GM19324 (cell line): Measurements from ENCODE around the gene DAB1.
"Not testable (repeated sequence)": the region's sequence is repeated elsewhere in the genome, so short reads cannot be mapped to it uniquely, and the experiment has no call there.

Experiments used
- ATAC-seq: cut with Tn5 transposase; IDR thresholded peaks from one replicate; pipeline ENCODE4 v1.9.1; 2021; ENCODE audit warnings: mild to moderate bottlenecking, moderate library complexity; ENCODE audit not compliant: unreplicated experiment, low FRiP score

The DAB1 gene

DNA sequence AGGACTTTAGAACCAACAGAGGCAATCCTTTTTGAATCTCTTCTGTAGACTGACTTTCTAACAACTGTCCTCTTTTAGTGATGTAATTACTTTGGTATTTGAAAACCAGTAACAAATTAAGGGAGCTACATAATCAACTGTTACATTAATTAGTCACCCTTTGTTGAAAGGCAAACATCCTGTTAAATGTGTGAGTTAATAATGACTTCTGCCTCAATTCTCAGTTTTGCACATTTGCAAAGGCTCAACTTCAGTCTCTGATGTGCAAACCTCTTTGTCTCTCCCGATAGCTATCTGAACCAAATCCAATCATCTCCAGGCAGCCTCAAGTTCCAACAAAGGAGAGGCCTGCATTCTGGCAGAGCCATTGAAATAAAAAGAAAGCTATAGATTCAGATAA lies 322.7 kb downstream of the DAB1 start:
- no peak for ATAC-seq

DNA sequence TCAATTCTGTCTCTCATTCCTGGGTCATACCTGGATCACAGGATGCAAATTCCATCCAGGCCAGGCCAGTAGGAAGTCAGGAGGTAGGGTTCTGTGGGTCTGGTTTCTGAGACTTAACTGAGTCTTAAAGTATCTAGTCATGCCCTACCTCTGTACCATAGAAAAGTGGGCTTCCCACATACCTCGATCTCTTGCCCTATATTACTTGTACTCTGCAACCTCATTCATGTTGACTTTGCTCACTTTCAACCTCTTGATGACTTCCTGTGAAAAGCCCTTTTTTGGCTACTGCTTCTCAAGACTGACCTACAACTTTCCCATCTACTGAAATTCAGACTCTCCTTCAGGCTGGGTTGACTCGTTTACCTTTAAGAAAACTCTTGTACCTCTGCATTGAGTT lies 329.1 kb downstream of the DAB1 start:
- ATAC-seq = no peak

DNA sequence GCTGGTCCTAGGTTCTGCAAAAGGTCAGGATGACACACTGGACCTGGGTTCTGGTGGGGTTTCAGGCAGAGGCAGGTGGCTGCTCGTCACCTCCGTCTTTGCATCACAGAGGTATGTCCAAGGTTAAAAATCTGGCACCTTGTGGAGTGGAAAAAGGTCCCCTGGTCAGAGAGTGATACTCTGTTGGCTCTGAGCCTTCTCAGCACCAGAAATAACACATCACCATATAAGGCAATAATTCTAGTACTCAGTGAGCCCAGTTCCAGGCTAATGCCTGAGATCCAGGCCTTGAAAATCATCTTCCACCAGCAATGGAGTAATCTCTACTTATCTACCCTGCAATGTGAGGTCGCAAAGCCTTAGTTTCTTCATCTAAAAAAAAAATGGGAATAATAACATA lies 330.7 kb downstream of the DAB1 start:
- ATAC-seq = no peak

DNA sequence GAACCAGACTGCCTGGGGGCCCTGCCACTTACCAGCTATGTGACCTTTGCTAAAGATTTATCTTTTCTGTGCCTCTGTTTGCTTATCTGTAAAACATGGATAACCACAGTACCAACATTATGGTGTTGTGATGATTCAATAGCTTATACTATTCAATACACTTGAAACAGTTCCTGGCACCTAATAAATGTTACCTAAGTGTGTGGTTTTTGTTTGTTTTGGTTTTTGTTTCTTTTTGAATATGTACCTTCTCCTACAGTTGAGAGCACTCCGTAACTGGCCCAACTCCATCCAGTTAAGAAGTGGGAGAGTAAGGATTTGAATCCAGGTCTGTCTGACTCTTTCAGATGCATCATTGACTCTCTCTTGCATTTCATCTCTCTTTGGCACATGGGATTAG lies 332.2 kb downstream of the DAB1 start:
- ATAC-seq = no peak

DNA sequence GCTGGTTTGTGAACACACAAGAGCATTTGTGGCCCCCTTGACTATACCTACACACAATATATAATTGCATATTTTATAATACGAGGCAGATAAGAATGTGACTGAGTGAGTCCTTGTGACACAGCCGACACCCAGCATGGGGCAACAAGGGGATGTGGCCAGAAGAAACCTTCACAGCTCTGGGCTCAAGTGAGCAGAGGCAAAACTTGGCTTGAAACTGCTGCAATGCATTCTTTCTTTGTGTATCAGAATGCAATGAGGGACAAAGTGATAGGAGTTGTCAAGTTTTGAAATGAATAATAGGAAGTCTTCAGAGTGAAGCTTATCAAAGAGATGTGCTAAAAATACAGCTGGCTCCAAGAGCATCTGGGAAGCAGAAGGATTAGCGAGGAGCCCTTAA lies 334.0 kb downstream of the DAB1 start:
- ATAC-seq = no peak

DNA sequence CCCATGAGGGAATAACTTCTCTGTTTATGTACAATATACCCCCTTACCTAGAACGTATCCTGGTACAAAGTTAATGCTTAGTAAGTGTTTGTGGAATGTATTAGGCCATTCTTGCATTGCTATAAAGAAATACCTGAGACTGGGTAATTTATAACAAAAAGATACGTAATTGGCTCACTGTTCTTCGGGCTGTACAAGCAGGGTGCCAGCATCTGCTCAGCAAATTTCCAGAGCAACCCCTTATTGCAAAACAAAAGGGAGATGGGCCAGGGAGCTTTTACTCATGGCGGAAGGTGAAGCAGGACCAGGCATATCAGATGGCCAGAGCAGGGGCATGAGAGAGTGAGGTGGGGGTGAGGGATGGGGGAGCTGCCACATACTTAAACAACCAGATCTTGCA lies 334.6 kb downstream of the DAB1 start:
- no peak for ATAC-seq

DNA sequence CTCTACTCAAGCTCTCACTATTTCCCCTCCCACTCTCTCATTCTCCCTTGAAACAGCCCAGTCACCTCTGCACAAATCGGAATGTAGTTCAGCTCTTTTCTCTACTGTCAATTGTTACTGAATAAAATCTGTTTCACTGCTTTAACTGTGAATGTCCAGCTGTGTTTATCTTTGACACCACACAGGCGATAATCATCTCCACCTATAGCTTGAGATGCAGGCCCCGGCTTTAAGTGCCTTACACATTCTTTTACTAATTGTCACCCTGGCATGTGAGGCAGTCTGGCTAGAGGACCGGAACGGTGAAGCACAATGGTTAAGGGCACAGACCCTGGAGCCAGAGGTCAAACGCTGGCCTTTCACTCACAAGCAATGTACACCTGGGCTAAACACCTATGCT lies 335.2 kb downstream of the DAB1 start:
- no peak for ATAC-seq

DNA sequence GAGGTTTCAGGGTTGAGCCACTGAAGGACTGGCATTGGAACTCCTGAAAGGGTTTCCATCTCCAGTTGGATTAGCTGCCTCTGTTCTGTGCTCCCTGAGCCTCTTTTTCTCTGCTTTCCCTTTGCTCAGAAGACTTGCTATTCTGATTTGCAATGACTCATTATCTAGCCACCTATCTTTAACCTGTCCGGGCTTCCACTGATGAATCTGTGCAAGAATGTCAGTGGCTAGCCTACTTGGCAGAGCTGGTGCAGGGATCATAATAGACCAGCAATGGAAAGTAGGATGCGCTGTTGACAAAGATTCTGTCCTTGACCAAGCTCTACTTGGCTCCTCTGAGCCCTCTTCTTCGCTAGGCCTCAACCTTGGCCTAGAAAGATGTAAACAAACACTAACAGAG lies 336.2 kb downstream of the DAB1 start:
- ATAC-seq = not testable (repeated sequence)

DNA sequence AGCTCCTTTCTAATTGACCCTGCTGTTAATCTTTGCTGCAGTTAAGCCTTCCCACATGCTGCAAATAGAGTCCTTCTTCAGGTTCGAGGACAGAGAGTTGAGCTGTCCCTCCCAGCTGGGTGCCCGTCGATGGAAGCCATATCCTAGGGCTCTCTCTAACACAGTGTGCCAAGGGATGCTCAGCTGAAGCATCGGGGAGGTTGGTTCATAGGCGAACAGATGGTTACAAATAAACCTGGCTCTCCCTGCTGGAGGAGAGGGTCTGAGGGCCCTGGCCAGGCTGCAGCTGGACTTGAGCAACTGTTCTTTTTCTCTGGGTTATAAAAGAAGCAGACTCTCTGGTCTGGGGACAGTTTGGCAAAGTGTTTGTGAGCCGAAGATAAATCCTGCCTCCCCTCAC lies 337.7 kb downstream of the DAB1 start:
- no peak for ATAC-seq

DNA sequence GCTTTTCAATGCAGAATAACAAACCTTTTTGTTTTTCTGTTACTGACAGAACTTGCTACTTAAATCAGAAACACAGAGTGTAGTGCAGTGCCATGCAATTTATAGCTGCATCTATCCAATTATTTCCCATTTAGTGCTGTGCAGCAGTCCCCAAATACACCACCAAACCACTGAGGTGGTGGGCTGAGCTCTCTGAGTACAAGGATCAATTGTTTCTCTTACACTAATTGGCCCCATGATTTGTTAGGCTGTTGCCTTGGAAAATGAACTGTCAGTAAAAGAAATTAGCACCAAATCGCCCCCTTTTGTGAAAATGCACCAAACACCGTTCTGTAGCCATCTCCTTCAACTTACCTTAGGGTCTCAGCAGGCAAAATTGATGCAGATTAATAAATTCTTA lies 339.2 kb downstream of the DAB1 start:
- ATAC-seq = no peak

DNA sequence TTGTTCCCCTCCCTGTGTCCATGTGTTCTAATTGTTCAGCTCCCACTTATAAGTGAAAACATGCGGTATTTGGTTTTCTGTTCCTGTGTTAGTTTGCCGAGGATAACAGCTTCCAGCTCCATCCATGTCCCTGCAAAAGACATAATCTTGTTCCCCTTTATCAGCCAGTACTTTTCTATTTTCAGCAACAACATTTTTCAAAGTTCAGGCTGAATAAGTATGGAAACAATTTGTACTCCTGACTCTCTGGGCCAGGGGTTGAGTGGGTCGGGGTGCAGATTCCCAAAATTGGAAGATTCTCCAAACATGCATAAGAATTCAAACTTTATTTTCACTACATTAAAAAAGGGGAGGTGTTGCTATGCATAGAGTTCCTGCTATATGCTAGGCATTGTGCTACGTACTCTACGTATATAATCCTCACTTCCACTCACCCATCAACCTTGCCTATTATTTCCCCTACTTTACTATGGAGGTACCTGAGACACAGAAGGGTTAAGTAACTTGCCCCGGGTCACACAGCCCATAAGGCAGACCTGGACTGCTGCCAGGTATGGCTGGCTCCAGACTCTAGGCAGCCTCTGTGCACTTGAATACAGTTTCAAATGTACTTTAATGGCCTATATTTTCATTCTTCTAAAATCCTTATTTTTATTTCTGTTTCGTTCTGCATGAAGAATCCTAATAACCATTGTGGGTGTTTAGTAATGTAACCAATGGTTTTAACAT lies 341.0 kb downstream of the DAB1 start:
- no peak for ATAC-seq

DNA sequence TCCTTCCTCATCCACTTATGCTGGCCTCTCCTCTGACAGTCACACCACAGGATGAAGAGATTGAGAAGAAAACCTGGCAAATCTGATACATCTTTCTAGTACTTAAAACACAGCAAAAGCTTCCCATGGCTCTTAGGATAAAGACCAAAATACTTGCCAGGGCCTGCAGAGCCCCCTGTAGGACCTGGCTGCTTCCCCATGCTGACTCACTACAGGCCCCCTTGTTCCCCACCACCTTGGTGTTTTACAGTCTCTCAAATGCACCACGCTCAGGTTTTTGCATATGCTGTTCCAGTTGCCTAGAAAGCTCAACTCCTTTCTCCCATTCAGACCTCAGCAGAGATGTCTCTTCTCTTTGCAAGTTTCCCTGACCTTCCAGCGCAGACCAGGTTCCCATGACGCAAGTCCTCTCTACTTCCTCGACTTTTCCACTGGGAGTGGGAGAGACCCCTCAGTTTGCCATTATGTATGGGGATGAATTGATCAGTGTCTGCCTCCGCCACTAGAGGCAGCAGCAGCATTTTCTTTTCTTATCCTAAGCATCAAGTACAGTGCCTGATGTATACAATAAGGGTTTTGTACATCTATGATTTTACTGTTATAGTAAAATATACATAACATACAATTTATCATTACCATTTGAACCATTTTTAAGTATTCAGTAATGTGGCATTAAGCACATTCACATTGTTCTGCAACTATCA lies 344.3 kb downstream of the DAB1 start:
- ATAC-seq = no peak

DNA sequence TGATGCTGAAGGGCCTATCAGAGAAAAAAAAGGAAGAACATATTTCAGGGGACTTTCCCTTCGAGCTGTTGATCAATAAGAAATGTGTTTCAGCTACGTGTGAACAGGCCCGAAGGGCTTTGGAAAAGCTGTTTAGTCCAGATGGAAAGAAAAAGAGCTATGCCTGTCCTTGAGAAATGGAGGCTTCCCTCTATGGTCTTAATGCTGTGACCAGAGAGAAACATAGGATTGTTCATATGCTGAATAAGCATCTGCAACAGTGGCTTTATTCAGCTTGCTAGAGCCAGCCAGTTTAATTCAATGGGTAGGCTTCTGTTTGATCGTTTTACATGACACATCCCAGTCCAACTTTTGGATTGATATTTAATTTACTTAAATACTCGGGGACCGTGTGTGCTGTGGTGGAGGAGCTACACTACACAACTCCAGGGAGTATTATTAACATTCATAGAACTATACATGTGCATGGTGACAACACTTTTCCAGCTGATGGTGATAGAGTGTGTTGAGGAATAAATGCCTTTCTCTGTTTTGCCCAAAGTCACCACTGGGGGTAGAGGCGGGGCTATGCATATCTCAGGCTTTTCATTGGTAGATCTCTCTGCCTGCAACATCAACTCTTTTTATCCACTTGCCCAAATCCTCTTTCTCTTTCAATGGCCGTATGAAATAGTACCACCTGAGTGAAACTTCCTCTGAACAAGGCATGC lies 351.3 kb downstream of the DAB1 start:
- ATAC-seq = no peak

DNA sequence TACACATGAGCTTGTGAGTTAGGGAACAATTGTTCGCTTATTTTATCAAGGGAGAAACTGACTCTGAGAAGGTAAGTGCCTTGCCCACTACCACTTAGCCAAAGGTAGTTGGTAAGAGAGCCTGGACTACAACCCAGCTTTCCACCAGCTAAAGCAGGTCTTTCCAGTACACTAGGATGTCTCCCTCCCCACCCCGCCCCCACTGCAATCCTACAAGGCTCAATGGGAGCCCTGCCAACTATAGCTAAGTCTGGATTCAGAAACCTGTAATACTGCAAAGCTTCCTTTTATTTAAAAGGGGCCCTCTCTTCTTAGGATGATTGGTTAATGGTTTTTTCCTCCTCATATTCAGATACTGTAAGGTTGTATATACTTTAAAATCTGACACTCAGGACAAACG lies 356.0 kb downstream of the DAB1 start:
- ATAC-seq = no peak

DNA sequence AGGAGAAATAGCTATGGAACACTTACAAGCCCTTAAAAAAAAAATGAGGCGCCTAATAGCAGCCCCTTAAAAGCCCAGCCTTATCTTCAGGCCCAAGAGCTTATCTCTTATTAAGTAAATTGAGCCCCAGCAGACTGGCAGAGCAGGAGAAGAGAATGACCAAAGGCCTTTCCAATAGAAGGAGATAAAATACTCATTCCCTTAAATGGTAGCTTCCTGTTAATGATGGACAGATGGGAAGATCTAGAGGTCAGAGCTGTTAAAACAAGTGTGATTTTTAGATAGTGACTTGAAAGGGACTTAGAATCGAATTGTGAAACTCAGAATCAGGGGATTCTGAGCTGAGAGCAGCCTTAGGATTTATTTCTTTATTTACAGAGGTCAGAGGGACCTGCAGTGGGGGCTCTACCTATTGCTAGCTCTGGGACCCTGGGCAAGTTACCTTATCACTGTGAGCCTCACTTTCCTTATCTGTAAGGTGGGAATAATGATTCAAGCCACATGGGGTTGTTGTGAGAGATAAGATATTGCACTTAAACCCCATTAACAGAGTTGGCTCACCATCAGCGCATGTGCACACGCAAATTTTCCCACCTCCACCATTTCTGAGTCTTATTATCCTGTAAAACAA lies 356.8 kb downstream of the DAB1 start:
- no peak for ATAC-seq

DNA sequence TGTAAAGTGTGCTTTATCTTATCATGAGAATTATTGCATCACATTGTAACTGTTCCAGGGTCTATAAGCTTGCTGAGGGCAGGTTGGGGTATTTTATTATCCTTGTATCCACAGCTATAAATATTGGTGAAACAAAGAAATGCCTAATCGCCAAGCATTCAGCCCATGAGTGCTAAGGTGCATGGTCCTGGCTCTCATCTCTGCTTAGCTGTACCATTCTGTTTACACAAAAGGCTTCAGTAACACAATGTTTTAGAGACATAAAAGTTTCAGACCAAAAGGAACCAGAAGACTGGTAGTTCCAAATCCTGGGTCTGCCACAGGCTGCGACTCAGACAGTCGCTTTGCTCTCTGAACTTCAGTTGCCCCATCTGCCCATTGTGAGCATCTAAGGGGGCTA lies 358.4 kb downstream of the DAB1 start:
- no peak for ATAC-seq

DNA sequence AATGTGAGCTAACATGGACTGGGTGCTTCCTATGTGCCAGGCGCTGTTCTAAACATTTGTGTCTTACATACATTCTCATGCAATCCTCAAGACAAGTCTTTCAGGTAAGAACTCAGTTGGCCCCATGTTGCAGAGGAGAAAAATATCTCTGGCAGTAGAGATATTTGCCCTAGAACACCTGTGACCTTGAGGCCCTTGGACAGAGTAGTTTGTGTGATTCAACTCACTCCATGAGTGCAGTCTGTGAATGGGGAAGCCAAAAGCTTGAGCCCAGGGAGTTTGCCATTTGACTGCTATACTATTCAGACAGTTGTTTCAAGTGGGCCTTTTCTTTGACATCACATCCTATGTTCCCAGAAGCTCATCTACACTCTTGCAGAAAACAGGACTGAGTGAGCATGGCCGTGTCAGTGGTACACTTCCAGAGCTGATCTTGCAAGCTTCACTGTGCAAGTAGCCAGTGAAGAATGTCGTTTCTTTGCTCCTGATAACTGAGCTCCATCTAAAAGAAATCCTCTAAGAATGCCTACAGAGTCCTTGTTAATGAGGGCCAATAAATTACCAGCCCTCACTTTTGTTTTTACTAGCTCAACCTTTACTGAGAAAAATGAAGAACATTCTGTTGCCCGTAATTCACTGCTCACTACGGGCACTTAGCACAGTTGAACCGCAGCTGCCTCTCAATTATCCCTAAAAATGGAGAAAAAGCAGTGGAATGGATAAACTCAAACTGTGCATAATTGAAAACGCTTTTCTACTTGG lies 359.3 kb downstream of the DAB1 start:
- no peak for ATAC-seq

DNA sequence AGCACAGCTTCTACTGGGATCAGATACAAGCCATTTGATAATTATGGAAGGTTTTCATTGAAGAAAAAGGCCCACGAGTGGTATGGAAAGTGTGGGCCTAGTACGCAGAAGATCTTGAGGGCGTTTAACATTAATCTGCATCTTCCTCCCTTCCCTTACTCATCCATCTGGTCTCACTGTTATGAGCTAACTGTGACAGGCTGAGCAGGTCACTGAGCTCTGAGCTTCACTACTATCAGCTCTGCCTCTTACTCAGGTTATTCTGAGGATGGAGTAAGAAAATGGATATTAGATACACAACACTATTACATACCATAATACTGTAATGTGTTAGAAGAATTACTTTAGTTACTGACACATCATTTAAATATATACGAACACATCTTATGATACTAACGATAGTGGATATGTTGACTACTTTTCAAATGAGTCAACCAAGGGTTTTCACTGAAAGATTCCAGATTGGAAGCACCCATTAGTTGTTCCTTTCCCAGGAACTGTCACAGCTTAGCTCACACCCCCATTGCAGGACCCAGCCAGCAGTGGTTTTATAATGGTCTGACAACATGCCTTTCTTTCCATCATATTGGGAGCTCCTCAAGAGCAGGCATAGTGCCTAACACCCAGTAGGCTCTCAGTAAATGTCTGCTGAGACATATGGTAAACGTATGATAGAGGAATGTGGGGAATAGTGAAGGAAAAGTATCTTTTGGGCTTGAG lies 360.3 kb downstream of the DAB1 start:
- ATAC-seq = no peak

DNA sequence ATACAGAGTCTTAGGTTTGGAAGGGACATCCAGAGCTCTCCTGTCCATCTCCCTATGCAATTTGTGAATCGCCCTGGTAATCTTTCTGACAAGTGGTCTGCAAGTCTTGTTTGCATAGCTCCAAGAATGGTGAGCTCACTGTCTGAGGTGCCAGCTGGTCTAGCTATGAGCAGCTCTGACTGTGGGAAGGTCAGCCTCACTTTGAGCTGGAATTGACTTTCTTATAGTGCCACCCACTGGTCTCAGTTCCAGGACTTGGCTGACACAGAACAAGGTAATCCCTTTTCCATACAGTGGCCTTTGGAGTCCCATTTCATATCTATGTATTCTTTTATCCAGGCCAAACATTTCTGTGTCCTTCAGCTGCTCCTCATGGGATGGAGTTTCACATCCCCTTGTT lies 362.5 kb downstream of the DAB1 start:
- no peak for ATAC-seq

DNA sequence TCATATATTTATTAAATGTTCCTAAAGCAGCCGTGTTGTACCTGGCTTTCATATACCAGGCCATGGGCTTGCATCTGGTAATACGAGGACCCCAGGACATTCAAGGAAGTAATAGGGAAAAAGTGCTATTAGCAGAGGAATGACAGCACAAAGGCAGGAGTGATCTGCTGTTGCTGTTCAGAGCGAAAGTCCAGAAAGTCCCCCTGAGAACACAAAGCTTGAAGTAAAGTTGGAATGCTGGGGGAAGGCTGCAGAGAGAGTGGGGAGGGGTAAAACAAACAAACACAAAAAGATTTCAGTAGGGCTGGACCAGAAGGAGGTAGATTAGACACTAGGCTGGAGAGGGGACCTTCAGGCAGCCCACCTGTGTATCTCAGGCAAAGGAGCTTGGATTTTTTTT lies 363.4 kb downstream of the DAB1 start:
- no peak for ATAC-seq
